Neural cell (in vitro differentiated cells): ENCODE measurements around the gene KRTAP29-1.

Source experiments
- EP300 ChIP-seq: fragments of 450-650 bp; conservative IDR thresholded peaks from 2 replicates; pipeline ENCODE4 v1.6.1; 2014; ENCODE audit warnings: antibody characterized with exemption, mild to moderate bottlenecking, moderate library complexity; ENCODE audit not compliant: poor library complexity, severe bottlenecking
- EZH2 ChIP-seq: fragments of 200-600, 300-800 bp; shearing (Covaris generic), sonication (generic); IDR thresholded peaks from 2 replicates; pipeline ENCODE4 v1.6.1; 2014; ENCODE audit warnings: antibody characterized with exemption, low read length, borderline replicate concordance, mild to moderate bottlenecking; ENCODE audit not compliant: insufficient read depth, poor library complexity, severe bottlenecking
- MXI1 ChIP-seq: fragments of 450-650 bp; conservative IDR thresholded peaks from 2 replicates; pipeline ENCODE4 v1.6.1; 2014; ENCODE audit warnings: antibody characterized with exemption, mild to moderate bottlenecking; ENCODE audit not compliant: poor library complexity, severe bottlenecking
- RAD21 ChIP-seq: fragments of 450-650 bp; conservative IDR thresholded peaks from 2 replicates; pipeline ENCODE4 v1.6.1; 2014; ENCODE audit warnings: antibody characterized with exemption, mild to moderate bottlenecking, moderate library complexity
- SMC3 ChIP-seq: fragments of 450-650 bp; conservative IDR thresholded peaks from 2 replicates; pipeline ENCODE4 v1.6.1; 2014; ENCODE audit warnings: antibody characterized with exemption, mild to moderate bottlenecking, moderate library complexity; ENCODE audit not compliant: poor library complexity
- TF ChIP-seq, protein P1 (sequence below): fragments of 450-650 bp; IDR thresholded peaks from 2 replicates; pipeline ENCODE4 v1.5.1; 2014; ENCODE audit warnings: antibody characterized with exemption, mild to moderate bottlenecking, moderate library complexity; ENCODE audit not compliant: poor library complexity, severe bottlenecking

DNA sequence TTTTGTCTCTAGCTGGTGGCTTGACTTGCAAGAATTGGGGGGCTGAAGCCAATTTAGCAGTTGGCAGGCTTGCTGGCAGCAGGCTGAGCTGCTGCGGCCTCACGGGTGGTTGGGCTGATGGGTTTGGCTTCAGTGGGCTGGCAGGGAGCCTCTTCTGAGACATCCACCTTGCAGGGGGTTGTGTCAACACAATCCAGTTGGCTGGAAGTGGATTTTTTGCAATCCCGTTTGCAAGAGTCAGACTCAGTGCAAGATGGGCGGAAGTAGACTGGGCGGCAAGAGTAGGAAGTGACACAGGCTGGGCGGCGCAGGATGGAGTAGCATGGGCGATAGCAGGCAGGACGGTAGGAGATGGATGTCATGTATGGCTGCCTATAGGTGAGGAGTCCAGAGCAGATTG is 5.0 kb upstream of the KRTAP29-1 start:
- TF ChIP-seq MXI1: no peak
- TF ChIP-seq, protein P1, sequence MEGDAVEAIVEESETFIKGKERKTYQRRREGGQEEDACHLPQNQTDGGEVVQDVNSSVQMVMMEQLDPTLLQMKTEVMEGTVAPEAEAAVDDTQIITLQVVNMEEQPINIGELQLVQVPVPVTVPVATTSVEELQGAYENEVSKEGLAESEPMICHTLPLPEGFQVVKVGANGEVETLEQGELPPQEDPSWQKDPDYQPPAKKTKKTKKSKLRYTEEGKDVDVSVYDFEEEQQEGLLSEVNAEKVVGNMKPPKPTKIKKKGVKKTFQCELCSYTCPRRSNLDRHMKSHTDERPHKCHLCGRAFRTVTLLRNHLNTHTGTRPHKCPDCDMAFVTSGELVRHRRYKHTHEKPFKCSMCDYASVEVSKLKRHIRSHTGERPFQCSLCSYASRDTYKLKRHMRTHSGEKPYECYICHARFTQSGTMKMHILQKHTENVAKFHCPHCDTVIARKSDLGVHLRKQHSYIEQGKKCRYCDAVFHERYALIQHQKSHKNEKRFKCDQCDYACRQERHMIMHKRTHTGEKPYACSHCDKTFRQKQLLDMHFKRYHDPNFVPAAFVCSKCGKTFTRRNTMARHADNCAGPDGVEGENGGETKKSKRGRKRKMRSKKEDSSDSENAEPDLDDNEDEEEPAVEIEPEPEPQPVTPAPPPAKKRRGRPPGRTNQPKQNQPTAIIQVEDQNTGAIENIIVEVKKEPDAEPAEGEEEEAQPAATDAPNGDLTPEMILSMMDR: no peak
- no peak for TF ChIP-seq RAD21
- no peak for TF ChIP-seq EP300
- no peak for TF ChIP-seq EZH2
- TF ChIP-seq SMC3: no peak
